ENCODE measurements around the gene SUPT16H. TPM values are rescaled to one million over a fixed set of nuclear protein-coding genes. Genes with fewer than 3 reads are reported as not detected.

The SUPT16H gene
- total and polyA plus RNA-seq, 2 of the 13 experiments (the other 11 are each of a cell fraction or from before 2014, with no cell fraction given): 77.5 to 230 TPM

DNA sequence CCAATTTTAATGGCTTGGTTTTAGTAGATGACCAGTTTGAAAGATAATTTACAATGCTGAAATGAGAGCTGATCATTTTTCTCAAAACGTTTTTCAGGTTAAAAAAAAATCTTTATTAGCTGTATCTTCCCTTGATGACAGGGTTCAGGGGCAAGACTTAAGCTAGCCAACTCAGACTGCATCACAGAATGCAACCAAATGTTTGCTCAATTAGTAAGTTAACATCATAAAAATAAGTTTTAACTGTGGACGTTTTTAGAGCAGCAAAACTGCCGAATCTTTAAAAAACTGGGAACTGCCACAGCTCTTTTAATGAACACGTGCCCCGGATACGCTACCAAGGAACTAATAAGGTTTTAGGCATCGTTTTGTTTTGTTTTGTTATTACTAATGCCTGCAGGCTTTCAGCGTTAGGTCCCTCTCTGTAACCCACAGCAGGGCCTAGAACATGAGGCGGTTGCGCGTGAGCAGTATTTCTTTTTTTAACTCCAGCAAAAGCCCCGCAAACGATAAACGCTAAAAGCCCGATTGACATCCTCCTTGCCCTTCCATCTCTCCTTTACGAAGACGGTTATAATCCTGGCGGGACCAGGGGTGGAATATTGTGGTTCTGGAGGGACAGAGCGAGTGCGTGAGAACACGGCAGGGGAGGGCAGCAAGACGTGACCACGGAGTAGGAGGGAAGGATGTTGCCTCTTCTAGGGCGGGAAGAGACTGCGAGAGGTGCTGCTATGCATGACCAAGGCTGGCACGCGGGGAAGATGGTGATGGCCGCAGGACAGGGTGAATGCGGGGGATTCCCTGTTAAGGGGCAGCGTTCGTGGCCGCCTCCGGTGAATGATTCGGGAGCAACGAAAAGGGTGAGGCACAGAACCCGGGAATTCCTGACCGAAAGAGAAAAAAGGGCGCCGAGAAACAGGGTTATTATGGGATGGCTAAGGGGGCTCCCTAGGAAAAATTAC lies 652 bp downstream of the SUPT16H start (continued):
- TF ChIP-seq, protein P1, sequence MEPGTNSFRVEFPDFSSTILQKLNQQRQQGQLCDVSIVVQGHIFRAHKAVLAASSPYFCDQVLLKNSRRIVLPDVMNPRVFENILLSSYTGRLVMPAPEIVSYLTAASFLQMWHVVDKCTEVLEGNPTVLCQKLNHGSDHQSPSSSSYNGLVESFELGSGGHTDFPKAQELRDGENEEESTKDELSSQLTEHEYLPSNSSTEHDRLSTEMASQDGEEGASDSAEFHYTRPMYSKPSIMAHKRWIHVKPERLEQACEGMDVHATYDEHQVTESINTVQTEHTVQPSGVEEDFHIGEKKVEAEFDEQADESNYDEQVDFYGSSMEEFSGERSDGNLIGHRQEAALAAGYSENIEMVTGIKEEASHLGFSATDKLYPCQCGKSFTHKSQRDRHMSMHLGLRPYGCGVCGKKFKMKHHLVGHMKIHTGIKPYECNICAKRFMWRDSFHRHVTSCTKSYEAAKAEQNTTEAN (CRISPR knock-in tag; conservative IDR thresholded peaks at IDR 0.05): peak; percentile 27; the same call in 1 of the 2 replicates
- TF ChIP-seq NFIB (CRISPR knock-in tag; IDR thresholded peaks at IDR 0.05; ENCODE audit: borderline replicate concordance): no peak
- no peak for TF ChIP-seq MLLT10 (CRISPR knock-in tag; IDR thresholded peaks at IDR 0.05)
- TF ChIP-seq ARNT (IDR thresholded peaks at IDR 0.05): no peak
- TF ChIP-seq CREB3 (CRISPR knock-in tag; IDR thresholded peaks at IDR 0.05): 0 out of 2 replicates have a peak, but pooled peaks have one; percentile 44
- TF ChIP-seq ZNF558 (CRISPR knock-in tag; IDR thresholded peaks at IDR 0.05; ENCODE audit: borderline replicate concordance): no peak
- 0 out of 2 replicates have a peak, but pooled peaks have one; percentile 6 for TF ChIP-seq ZKSCAN5 (CRISPR knock-in tag; IDR thresholded peaks at IDR 0.05)
- no peak for TF ChIP-seq ZNF24 (IDR thresholded peaks at IDR 0.05)
- TF ChIP-seq ZNF143 (CRISPR knock-in tag; IDR thresholded peaks at IDR 0.05): no peak
- TF ChIP-seq, protein P2, sequence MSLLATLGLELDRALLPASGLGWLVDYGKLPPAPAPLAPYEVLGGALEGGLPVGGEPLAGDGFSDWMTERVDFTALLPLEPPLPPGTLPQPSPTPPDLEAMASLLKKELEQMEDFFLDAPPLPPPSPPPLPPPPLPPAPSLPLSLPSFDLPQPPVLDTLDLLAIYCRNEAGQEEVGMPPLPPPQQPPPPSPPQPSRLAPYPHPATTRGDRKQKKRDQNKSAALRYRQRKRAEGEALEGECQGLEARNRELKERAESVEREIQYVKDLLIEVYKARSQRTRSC (CRISPR knock-in tag; IDR thresholded peaks at IDR 0.05; ENCODE audit: low read depth): no peak; the same call in 1 of the 2 replicates
- TF ChIP-seq ZNF543 (CRISPR knock-in tag; IDR thresholded peaks at IDR 0.05): no peak
- no peak for TF ChIP-seq NFE2L2 (IDR thresholded peaks at IDR 0.05; ENCODE audit: low read length)
- TF ChIP-seq SCMH1 (CRISPR knock-in tag; IDR thresholded peaks at IDR 0.05; ENCODE audit: borderline replicate concordance): no peak
- no peak for TF ChIP-seq ELF1 (CRISPR knock-in tag; IDR thresholded peaks at IDR 0.05)
- TF ChIP-seq ZNF780A (CRISPR knock-in tag; IDR thresholded peaks at IDR 0.05): peak; percentile 54; the same call in 1 of the 2 replicates
- TF ChIP-seq, protein P3, sequence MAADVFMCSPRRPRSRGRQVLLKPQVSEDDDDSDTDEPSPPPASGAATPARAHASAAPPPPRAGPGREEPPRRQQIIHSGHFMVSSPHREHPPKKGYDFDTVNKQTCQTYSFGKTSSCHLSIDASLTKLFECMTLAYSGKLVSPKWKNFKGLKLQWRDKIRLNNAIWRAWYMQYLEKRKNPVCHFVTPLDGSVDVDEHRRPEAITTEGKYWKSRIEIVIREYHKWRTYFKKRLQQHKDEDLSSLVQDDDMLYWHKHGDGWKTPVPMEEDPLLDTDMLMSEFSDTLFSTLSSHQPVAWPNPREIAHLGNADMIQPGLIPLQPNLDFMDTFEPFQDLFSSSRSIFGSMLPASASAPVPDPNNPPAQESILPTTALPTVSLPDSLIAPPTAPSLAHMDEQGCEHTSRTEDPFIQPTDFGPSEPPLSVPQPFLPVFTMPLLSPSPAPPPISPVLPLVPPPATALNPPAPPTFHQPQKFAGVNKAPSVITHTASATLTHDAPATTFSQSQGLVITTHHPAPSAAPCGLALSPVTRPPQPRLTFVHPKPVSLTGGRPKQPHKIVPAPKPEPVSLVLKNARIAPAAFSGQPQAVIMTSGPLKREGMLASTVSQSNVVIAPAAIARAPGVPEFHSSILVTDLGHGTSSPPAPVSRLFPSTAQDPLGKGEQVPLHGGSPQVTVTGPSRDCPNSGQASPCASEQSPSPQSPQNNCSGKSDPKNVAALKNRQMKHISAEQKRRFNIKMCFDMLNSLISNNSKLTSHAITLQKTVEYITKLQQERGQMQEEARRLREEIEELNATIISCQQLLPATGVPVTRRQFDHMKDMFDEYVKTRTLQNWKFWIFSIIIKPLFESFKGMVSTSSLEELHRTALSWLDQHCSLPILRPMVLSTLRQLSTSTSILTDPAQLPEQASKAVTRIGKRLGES (CRISPR knock-in tag; IDR thresholded peaks at IDR 0.05; ENCODE audit: borderline replicate concordance): no peak
- no peak for TF ChIP-seq HNRNPLL (IDR thresholded peaks at IDR 0.05; ENCODE audit: low read depth, low read length, poor library complexity, severe bottlenecking)
- TF ChIP-seq ATAD3A (CRISPR knock-in tag; IDR thresholded peaks at IDR 0.05): no peak
- TF ChIP-seq, protein P4, sequence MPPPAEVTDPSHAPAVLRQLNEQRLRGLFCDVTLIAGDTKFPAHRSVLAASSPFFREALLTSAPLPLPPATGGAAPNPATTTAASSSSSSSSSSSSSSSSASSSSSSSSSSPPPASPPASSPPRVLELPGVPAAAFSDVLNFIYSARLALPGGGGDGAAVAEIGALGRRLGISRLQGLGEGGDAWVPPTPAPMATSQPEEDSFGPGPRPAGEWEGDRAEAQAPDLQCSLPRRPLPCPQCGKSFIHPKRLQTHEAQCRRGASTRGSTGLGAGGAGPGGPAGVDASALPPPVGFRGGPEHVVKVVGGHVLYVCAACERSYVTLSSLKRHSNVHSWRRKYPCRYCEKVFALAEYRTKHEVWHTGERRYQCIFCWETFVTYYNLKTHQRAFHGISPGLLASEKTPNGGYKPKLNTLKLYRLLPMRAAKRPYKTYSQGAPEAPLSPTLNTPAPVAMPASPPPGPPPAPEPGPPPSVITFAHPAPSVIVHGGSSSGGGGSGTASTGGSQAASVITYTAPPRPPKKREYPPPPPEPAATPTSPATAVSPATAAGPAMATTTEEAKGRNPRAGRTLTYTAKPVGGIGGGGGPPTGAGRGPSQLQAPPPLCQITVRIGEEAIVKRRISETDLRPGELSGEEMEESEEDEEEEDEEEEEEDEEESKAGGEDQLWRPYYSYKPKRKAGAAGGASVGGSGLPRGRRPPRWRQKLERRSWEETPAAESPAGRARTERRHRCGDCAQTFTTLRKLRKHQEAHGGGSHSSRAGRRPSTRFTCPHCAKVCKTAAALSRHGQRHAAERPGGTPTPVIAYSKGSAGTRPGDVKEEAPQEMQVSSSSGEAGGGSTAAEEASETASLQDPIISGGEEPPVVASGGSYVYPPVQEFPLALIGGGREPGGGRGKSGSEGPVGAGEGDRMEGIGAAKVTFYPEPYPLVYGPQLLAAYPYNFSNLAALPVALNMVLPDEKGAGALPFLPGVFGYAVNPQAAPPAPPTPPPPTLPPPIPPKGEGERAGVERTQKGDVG (CRISPR knock-in tag; IDR thresholded peaks at IDR 0.05; ENCODE audit: borderline replicate concordance): no peak

Measured in HepG2 (cell line).